ENCODE results near the gene MAML3. TPM values are rescaled to one million over a fixed set of nuclear protein-coding genes. Genes with fewer than 3 reads are reported as not detected.

Gene MAML3
- total and polyA plus RNA-seq, 2 experiments from 2014 or later, result 4.1 to 11.2 TPM

- no peaks in the 10 kb centered on the region for H4K20me1 ChIP-seq (ENCODE audit: insufficient read depth, poor library complexity, severe bottlenecking)
- no peaks in the 10 kb centered on the region for H3K9me2 ChIP-seq (replicated peaks; ENCODE audit: insufficient read depth)
- 92% methylated on average over 5 of the region's 5 CpGs for WGBS (ENCODE audit: low lambda C conversion rate, missing lambda C conversion rate)
- peaks cover 90% of the 10 kb centered on the region for H3K79me2 ChIP-seq
- peaks cover 10% of the 10 kb centered on the region for H3K4me1 ChIP-seq (ENCODE audit: insufficient read depth)
- H3K27ac ChIP-seq, result no peak overlapping the region
- H3K9me3 ChIP-seq (ENCODE audit: low read depth), result no peaks in the 10 kb centered on the region
- DNase-seq (ENCODE audit: low spot score), result no peak
- H3K4me3 ChIP-seq, result no peak overlapping the region
- TF ChIP-seq, protein P1, sequence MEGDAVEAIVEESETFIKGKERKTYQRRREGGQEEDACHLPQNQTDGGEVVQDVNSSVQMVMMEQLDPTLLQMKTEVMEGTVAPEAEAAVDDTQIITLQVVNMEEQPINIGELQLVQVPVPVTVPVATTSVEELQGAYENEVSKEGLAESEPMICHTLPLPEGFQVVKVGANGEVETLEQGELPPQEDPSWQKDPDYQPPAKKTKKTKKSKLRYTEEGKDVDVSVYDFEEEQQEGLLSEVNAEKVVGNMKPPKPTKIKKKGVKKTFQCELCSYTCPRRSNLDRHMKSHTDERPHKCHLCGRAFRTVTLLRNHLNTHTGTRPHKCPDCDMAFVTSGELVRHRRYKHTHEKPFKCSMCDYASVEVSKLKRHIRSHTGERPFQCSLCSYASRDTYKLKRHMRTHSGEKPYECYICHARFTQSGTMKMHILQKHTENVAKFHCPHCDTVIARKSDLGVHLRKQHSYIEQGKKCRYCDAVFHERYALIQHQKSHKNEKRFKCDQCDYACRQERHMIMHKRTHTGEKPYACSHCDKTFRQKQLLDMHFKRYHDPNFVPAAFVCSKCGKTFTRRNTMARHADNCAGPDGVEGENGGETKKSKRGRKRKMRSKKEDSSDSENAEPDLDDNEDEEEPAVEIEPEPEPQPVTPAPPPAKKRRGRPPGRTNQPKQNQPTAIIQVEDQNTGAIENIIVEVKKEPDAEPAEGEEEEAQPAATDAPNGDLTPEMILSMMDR (IDR thresholded peaks at IDR 0.05; ENCODE audit: poor library complexity), result no peak
- TF ChIP-seq EZH2 (IDR thresholded peaks at IDR 0.05; ENCODE audit: borderline replicate concordance) (no peak), EZH2phosphoT487 (IDR thresholded peaks at IDR 0.05; ENCODE audit: low read depth, severe bottlenecking, unreplicated experiment) (no peak)
- H2AFZ ChIP-seq, result no peak overlapping the region
- H3K4me2 ChIP-seq, result no peak overlapping the region
- no peaks in the 10 kb centered on the region for H3K36me3 ChIP-seq (replicated peaks; ENCODE audit: insufficient read depth, low read depth)
- no peaks in the 10 kb centered on the region for H3K27me3 ChIP-seq
Observed at GRCh38 chr4:140131675-140132229, 22.2 kb downstream of the MAML3 start.

DNA sequence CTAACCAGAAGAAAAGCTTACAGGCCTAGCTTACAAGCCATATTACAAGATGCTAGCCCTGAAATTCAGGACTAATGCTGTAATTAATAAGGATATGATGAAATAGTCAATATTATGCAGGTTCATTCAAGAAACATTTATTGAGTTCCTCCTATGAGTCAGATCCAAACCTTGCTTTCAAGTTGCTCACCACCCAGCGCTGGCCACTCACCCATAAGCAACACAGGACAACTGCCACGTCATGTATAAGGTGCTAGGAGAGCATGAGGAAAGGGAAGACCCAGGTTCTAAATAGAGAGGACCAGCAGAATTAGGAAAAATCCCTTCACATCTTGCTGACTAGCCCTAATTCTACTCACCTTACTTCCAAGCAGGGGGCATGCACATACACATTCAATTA is 23.3 kb downstream of the MAML3 start:
- WGBS (ENCODE audit: low lambda C conversion rate, missing lambda C conversion rate), result 91% methylated on average over 2 of the region's 2 CpGs
- Histone ChIP-seq H3K4me1 (ENCODE audit: insufficient read depth) (peaks cover 8% of the 10 kb centered on the region), H3K4me3 (no peak overlapping the region), H3K9me3 (ENCODE audit: low read depth) (no peaks in the 10 kb centered on the region), H3K36me3 (replicated peaks; ENCODE audit: insufficient read depth, low read depth) (no peaks in the 10 kb centered on the region), H3K79me2 (peaks cover 86% of the 10 kb centered on the region), H3K27me3 (no peaks in the 10 kb centered on the region), H3K4me2 (no peak overlapping the region), H3K27ac (no peak overlapping the region), H3K9me2 (replicated peaks; ENCODE audit: insufficient read depth) (no peaks in the 10 kb centered on the region), H2AFZ (no peak overlapping the region), H4K20me1 (ENCODE audit: insufficient read depth, poor library complexity, severe bottlenecking) (no peaks in the 10 kb centered on the region)
- TF ChIP-seq EZH2 (IDR thresholded peaks at IDR 0.05; ENCODE audit: borderline replicate concordance) (no peak), EZH2phosphoT487 (IDR thresholded peaks at IDR 0.05; ENCODE audit: low read depth, severe bottlenecking, unreplicated experiment) (no peak)
- TF ChIP-seq, protein P1 (IDR thresholded peaks at IDR 0.05; ENCODE audit: poor library complexity), result no peak
- no peak for DNase-seq (ENCODE audit: low spot score)

DNA sequence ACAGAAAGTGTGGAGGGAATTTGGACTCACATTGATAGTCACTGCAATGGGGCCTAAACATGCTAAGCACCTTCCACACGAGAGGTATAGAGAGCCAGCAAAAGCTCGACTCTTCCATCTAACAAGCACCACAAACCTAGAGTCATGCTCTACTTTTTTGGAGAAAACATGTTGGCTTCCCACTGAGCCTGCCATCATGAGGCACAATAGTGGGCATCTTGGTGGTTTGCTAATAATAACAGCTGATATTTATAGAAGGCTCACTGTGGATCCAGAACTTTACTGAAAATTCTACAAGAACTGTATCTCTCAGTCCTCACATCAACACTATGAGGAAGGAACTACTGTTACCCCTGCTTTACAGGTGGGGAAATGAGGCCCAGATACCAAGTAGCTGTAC is 26.6 kb downstream of the MAML3 start:
- Histone ChIP-seq H2AFZ (no peak overlapping the region), H3K27ac (no peak overlapping the region), H3K4me3 (no peak overlapping the region), H3K4me2 (no peak overlapping the region), H3K36me3 (replicated peaks; ENCODE audit: insufficient read depth, low read depth) (no peaks in the 10 kb centered on the region), H3K9me2 (replicated peaks; ENCODE audit: insufficient read depth) (no peaks in the 10 kb centered on the region), H4K20me1 (ENCODE audit: insufficient read depth, poor library complexity, severe bottlenecking) (no peaks in the 10 kb centered on the region), H3K9me3 (ENCODE audit: low read depth) (no peaks in the 10 kb centered on the region), H3K27me3 (no peaks in the 10 kb centered on the region), H3K79me2 (peaks cover 81% of the 10 kb centered on the region), H3K4me1 (ENCODE audit: insufficient read depth) (no peaks in the 10 kb centered on the region)
- no peak for DNase-seq (ENCODE audit: low spot score)
- 91% methylated on average over 2 of the region's 2 CpGs for WGBS (ENCODE audit: low lambda C conversion rate, missing lambda C conversion rate)
- TF ChIP-seq EZH2phosphoT487 (IDR thresholded peaks at IDR 0.05; ENCODE audit: low read depth, severe bottlenecking, unreplicated experiment), result no peak
- TF ChIP-seq EZH2 (IDR thresholded peaks at IDR 0.05; ENCODE audit: borderline replicate concordance), result no peak

DNA sequence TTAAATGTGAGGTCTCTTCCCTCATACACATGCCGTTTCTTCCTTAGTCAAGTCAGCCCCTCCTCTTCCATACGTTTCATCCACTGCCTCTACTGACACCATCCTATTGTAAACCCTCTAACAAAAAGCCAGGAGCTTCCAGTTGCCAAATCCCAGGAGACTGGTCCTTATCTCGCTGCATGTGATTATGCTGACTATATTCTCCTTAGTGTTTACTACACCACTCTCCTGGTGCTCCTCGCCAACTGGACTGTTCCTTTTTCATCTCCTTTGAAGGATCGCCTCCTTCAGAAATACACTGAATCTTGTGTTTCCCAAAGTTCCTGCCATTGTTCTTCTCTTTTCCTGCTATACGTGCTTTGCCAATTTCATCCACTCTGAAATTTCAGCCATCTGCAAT is 27.7 kb downstream of the MAML3 start:
- no peaks in the 10 kb centered on the region for H3K9me3 ChIP-seq (ENCODE audit: low read depth)
- 88% methylated on average over 6 of the region's 6 CpGs for WGBS (ENCODE audit: low lambda C conversion rate, missing lambda C conversion rate)
- no peaks in the 10 kb centered on the region for H3K4me1 ChIP-seq (ENCODE audit: insufficient read depth)
- no peak overlapping the region for H3K4me3 ChIP-seq
- peaks cover 76% of the 10 kb centered on the region for H3K79me2 ChIP-seq
- no peak overlapping the region for H3K4me2 ChIP-seq
- H2AFZ ChIP-seq, result no peak overlapping the region
- H3K9me2 ChIP-seq (replicated peaks; ENCODE audit: insufficient read depth), result no peaks in the 10 kb centered on the region
- H3K27me3 ChIP-seq, result no peaks in the 10 kb centered on the region
- TF ChIP-seq, protein P1 (IDR thresholded peaks at IDR 0.05; ENCODE audit: poor library complexity), result no peak
- TF ChIP-seq EZH2 (IDR thresholded peaks at IDR 0.05; ENCODE audit: borderline replicate concordance) (no peak), EZH2phosphoT487 (IDR thresholded peaks at IDR 0.05; ENCODE audit: low read depth, severe bottlenecking, unreplicated experiment) (no peak)
- no peaks in the 10 kb centered on the region for H3K36me3 ChIP-seq (replicated peaks; ENCODE audit: insufficient read depth, low read depth)
- DNase-seq (ENCODE audit: low spot score), result no peak
- no peaks in the 10 kb centered on the region for H4K20me1 ChIP-seq (ENCODE audit: insufficient read depth, poor library complexity, severe bottlenecking)
- H3K27ac ChIP-seq, result no peak overlapping the region

All from hepatocyte (in vitro differentiated cells).